RWPE1 (cell line): ENCODE measurements around the gene IFNAR2.

Experiments used
- CTCF ChIA-PET: fragments of 350-600 bp; sonication (Branson Sonifier 250); formaldehyde crosslinking; extraction: SDS; loops from one replicate; lab custom pipeline; 2021; lab: Yijun Ruan, JAX
- POLR2A ChIA-PET: fragments of 400-600 bp; formaldehyde crosslinking; extraction: SDS; loops from one replicate; lab custom pipeline; 2020; ENCODE audit warnings: antibody characterized with exemption; ENCODE audit not compliant: low non-redundant PET; lab: Yijun Ruan, JAX
- DNase-seq: peaks from one replicate; pipeline ENCODE4 v3.0.0; 2012; ENCODE audit warnings: low spot score
- H3K27ac ChIP-seq: fragments of 450-650 bp; 2 replicates; pipeline ENCODE4 v1.5.1; 2017
- CTCF ChIP-seq: fragments of 450-650 bp; conservative IDR thresholded peaks from 2 replicates; pipeline ENCODE4 v1.5.1; 2017; ENCODE audit warnings: low read depth, mild to moderate bottlenecking

IFNAR2 gene

GRCh38 chr21:33229784-33230544 lies at the start of gene IFNAR2:
Gene IFNAR2 (plus strand): TSS chr21:33229938. CDS start chr21:33241923, 11,985 bp downstream.
- POLR2A ChIA-PET: no interaction called here
- CTCF ChIA-PET: interaction anchor here (0.6 kb wide), 1 partner anchor 98 kb away, joined by 3 read pairs; no protein-coding TSS in a partner anchor
- DNase-seq: peak; percentile 91

GRCh38 chr21:33185852-33186251 lies 43.9 kb upstream of the IFNAR2 start:
- no peak for TF ChIP-seq CTCF
- H3K27ac ChIP-seq: no peak overlapping the region
- ChIA-PET CTCF (no interaction called here), POLR2A (no interaction called here)
- DNase-seq: no peak

More at GRCh38 chr21:33229784-33230544, at the start of gene IFNAR2:
- TF ChIP-seq CTCF: no peak
- H3K27ac ChIP-seq: peak within 1 kb of the TSS; percentile 84

GRCh38 chr21:33187276-33187675 lies 42.5 kb upstream of the IFNAR2 start:
- no peak overlapping the region for H3K27ac ChIP-seq
- no peak for TF ChIP-seq CTCF
- ChIA-PET POLR2A (no interaction called here), CTCF (interaction anchor here (0.7 kb wide), 1 partner anchor 340 kb away, joined by 5 read pairs; no protein-coding TSS in a partner anchor)
- DNase-seq: no peak

- TF ChIP-seq CTCF: no peak
- no peak overlapping the region for H3K27ac ChIP-seq
- ChIA-PET POLR2A (no interaction called here), CTCF (interaction anchor here (0.6 to 0.7 kb wide), 2 partner anchors 11 to 249 kb away, joined by 3 read pairs; no protein-coding TSS in a partner anchor)
- no peak for DNase-seq
Measured at GRCh38 chr21:33189237-33189636, 40.5 kb upstream of the IFNAR2 start.

GRCh38 chr21:33189824-33190223 lies 39.9 kb upstream of the IFNAR2 start:
- no peak for TF ChIP-seq CTCF

GRCh38 chr21:33196941-33197374 lies 32.8 kb upstream of the IFNAR2 start:
- H3K27ac ChIP-seq: no peak overlapping the region
- DNase-seq: peak; percentile 70
- peak; percentile 77 for TF ChIP-seq CTCF
- ChIA-PET POLR2A (interaction anchor here (0.5 kb wide), 1 partner anchor 389 kb away, joined by 6 read pairs; no protein-coding TSS in a partner anchor), CTCF (interaction anchor here (0.5 to 1.3 kb wide), 20 partner anchors 37 to 677 kb away, joined by 3 to 6 read pairs (median 3); no protein-coding TSS in a partner anchor)

More at GRCh38 chr21:33189824-33190223, 39.9 kb upstream of the IFNAR2 start:
- ChIA-PET POLR2A (no interaction called here), CTCF (interaction anchor here (0.6 kb wide), 1 partner anchor 209 kb away, joined by 3 read pairs; no protein-coding TSS in a partner anchor)
- no peak for DNase-seq
- no peak overlapping the region for H3K27ac ChIP-seq
